ENCODE results near the gene TBC1D5.

DNA sequence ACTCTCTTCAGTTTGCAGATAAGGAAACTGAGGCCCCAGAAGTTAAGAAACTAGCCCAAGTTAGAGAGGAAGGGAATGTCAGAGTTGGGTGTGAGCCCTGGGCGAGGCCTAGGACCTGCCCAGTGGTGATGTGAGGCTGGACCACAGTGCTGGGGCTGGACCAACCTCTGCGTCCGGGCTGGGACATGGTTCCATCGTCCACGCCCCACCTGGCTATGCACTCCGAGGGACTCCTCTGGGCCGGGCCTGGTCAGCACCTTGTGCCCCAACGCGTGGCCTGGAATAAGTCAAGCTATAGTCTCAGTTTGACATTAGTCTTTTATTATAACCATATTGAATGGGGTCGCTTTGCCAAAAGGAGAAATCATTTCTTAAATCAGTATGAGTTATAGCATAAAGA, 585.6 kb downstream of the TBC1D5 start:
- TF ChIP-seq, protein P1, sequence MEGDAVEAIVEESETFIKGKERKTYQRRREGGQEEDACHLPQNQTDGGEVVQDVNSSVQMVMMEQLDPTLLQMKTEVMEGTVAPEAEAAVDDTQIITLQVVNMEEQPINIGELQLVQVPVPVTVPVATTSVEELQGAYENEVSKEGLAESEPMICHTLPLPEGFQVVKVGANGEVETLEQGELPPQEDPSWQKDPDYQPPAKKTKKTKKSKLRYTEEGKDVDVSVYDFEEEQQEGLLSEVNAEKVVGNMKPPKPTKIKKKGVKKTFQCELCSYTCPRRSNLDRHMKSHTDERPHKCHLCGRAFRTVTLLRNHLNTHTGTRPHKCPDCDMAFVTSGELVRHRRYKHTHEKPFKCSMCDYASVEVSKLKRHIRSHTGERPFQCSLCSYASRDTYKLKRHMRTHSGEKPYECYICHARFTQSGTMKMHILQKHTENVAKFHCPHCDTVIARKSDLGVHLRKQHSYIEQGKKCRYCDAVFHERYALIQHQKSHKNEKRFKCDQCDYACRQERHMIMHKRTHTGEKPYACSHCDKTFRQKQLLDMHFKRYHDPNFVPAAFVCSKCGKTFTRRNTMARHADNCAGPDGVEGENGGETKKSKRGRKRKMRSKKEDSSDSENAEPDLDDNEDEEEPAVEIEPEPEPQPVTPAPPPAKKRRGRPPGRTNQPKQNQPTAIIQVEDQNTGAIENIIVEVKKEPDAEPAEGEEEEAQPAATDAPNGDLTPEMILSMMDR (IDR thresholded peaks at IDR 0.05): no peak
- no peak for TF ChIP-seq EZH2 (IDR thresholded peaks at IDR 0.05)

Data from neural progenitor cell (in vitro differentiated cells).